ENCODE measurements around the gene DNHD1.

DNHD1 gene

GRCh38 chr11:6539748-6540268 is 42.7 kb downstream of the DNHD1 start:
- Histone ChIP-seq H3K9me3 (ENCODE audit: insufficient read depth, low read depth, low read length) (no peaks in the 10 kb centered on the region), H3K36me3 (ENCODE audit: insufficient read depth, low read length) (no peaks in the 10 kb centered on the region), H3K9me2 (replicated peaks; ENCODE audit: low read depth, low read length) (no peaks in the 10 kb centered on the region), H3K79me2 (ENCODE audit: insufficient read depth, low read length) (no peaks in the 10 kb centered on the region), H3K4me2 (ENCODE audit: low read depth, low read length, poor library complexity, severe bottlenecking) (no peak overlapping the region), H3K4me1 (ENCODE audit: insufficient read depth, low read length, poor library complexity, severe bottlenecking) (no peaks in the 10 kb centered on the region), H3F3A (ENCODE audit: low read depth) (no peaks in the 10 kb centered on the region), H2AFZ (ENCODE audit: low read length) (no peak overlapping the region), H3K27me3 (ENCODE audit: insufficient read depth, low read length, poor library complexity, severe bottlenecking) (no peaks in the 10 kb centered on the region), H3K9ac (ENCODE audit: low read depth, low read length, poor library complexity, severe bottlenecking) (no peak overlapping the region), H3K4me3 (ENCODE audit: low read length, poor library complexity, severe bottlenecking) (no peak overlapping the region), H4K20me1 (ENCODE audit: insufficient read depth, low read length, poor library complexity, severe bottlenecking) (no peaks in the 10 kb centered on the region)
- no peak for TF ChIP-seq CTCF (conservative IDR thresholded peaks at IDR 0.05; ENCODE audit: low read length)
- TF ChIP-seq EZH2phosphoT487 (IDR thresholded peaks at IDR 0.05; ENCODE audit: borderline replicate concordance): no peak

- H3K9me3 ChIP-seq (ENCODE audit: insufficient read depth, low read depth, low read length): no peaks in the 10 kb centered on the region
- H3F3A ChIP-seq (ENCODE audit: low read depth): no peaks in the 10 kb centered on the region
- no peaks in the 10 kb centered on the region for H3K36me3 ChIP-seq (ENCODE audit: insufficient read depth, low read length)
- no peaks in the 10 kb centered on the region for H3K27me3 ChIP-seq (ENCODE audit: insufficient read depth, low read length, poor library complexity, severe bottlenecking)
- H3K4me2 ChIP-seq (ENCODE audit: low read depth, low read length, poor library complexity, severe bottlenecking): no peak overlapping the region
- TF ChIP-seq CTCF (conservative IDR thresholded peaks at IDR 0.05; ENCODE audit: low read length) (no peak), EZH2phosphoT487 (IDR thresholded peaks at IDR 0.05; ENCODE audit: borderline replicate concordance) (no peak)
- no peaks in the 10 kb centered on the region for H3K79me2 ChIP-seq (ENCODE audit: insufficient read depth, low read length)
- H4K20me1 ChIP-seq (ENCODE audit: insufficient read depth, low read length, poor library complexity, severe bottlenecking): no peaks in the 10 kb centered on the region
- no peak overlapping the region for H3K4me3 ChIP-seq (ENCODE audit: low read length, poor library complexity, severe bottlenecking)
- no peaks in the 10 kb centered on the region for H3K4me1 ChIP-seq (ENCODE audit: insufficient read depth, low read length, poor library complexity, severe bottlenecking)
- no peak overlapping the region for H3K9ac ChIP-seq (ENCODE audit: low read depth, low read length, poor library complexity, severe bottlenecking)
- H3K9me2 ChIP-seq (replicated peaks; ENCODE audit: low read depth, low read length): no peaks in the 10 kb centered on the region
- H2AFZ ChIP-seq (ENCODE audit: low read length): no peak overlapping the region
These were observed 44.3 kb downstream of the DNHD1 start for GRCh38 chr11:6541356-6541755.

GRCh38 chr11:6542727-6543126 is 45.6 kb downstream of the DNHD1 start:
- H4K20me1 ChIP-seq (ENCODE audit: insufficient read depth, low read length, poor library complexity, severe bottlenecking): no peaks in the 10 kb centered on the region
- no peaks in the 10 kb centered on the region for H3K4me1 ChIP-seq (ENCODE audit: insufficient read depth, low read length, poor library complexity, severe bottlenecking)
- H3K4me2 ChIP-seq (ENCODE audit: low read depth, low read length, poor library complexity, severe bottlenecking): no peak overlapping the region
- no peak overlapping the region for H2AFZ ChIP-seq (ENCODE audit: low read length)
- no peak for TF ChIP-seq CTCF (conservative IDR thresholded peaks at IDR 0.05; ENCODE audit: low read length)
- TF ChIP-seq EZH2phosphoT487 (IDR thresholded peaks at IDR 0.05; ENCODE audit: borderline replicate concordance): no peak
- H3K9me2 ChIP-seq (replicated peaks; ENCODE audit: low read depth, low read length): no peaks in the 10 kb centered on the region
- H3F3A ChIP-seq (ENCODE audit: low read depth): no peaks in the 10 kb centered on the region
- no peaks in the 10 kb centered on the region for H3K27me3 ChIP-seq (ENCODE audit: insufficient read depth, low read length, poor library complexity, severe bottlenecking)
- H3K36me3 ChIP-seq (ENCODE audit: insufficient read depth, low read length): no peaks in the 10 kb centered on the region; the same call in 1 of the 2 replicates
- H3K9ac ChIP-seq (ENCODE audit: low read depth, low read length, poor library complexity, severe bottlenecking): no peak overlapping the region
- no peaks in the 10 kb centered on the region for H3K79me2 ChIP-seq (ENCODE audit: insufficient read depth, low read length)
- no peaks in the 10 kb centered on the region for H3K9me3 ChIP-seq (ENCODE audit: insufficient read depth, low read depth, low read length)
- H3K4me3 ChIP-seq (ENCODE audit: low read length, poor library complexity, severe bottlenecking): no peak overlapping the region

Measured in Loucy (cell line).